T-helper 22 cell (primary cell): Measurements from ENCODE around the gene NAV2.

Source experiments
- DNase-seq: peaks from one replicate; pipeline ENCODE4 v3.0.0-alpha.2; 2020; ENCODE audit warnings: low read depth

Gene NAV2

DNA sequence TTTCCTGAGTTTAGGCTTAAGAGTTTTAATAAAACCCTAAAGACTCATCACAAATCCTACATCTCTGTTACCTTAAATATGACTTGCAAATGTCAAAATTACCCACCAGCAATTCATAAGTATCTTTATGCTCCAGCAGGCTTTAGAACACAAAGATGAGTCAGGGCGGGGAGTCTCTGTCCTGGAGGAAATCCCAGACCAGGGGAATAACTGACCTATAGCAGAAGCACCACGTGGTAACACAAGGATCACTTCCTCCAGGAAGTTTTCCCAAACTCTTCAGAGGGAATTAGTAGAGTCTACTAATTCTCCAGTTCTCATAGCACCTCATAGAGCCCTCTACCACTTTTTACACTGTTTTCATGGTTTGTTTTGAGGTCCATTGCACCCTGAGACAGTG, 217.0 kb downstream of the NAV2 start:
- DNase-seq, result no peak

- DNase-seq, result no peak
Observed at GRCh38 chr11:19931141-19931770, 218.6 kb downstream of the NAV2 start.

- no peak for DNase-seq
Observed at GRCh38 chr11:19931771-19932369, 219.2 kb downstream of the NAV2 start.

DNA sequence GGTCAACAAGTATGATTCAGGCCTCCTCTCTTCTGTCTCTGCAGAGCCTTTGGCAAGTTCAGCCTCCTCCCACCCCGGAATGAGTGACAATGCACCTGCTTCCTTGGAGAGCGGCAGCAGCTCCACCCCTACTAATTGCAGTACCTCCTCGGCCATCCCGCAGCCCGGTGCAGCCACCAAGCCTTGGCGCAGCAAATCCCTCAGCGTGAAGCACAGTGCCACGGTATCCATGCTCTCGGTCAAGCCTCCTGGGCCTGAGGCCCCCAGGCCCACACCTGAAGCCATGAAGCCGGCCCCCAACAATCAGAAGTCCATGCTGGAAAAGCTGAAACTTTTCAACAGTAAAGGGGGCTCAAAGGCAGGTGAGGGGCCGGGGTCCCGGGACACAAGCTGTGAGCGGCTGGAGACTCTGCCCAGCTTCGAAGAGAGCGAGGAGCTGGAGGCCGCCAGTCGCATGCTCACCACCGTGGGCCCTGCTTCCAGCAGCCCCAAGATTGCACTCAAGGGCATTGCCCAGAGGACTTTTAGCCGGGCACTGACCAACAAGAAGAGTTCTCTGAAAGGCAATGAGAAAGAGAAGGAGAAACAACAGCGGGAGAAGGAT, 220.6 kb downstream of the NAV2 start:
- no peak for DNase-seq

DNA sequence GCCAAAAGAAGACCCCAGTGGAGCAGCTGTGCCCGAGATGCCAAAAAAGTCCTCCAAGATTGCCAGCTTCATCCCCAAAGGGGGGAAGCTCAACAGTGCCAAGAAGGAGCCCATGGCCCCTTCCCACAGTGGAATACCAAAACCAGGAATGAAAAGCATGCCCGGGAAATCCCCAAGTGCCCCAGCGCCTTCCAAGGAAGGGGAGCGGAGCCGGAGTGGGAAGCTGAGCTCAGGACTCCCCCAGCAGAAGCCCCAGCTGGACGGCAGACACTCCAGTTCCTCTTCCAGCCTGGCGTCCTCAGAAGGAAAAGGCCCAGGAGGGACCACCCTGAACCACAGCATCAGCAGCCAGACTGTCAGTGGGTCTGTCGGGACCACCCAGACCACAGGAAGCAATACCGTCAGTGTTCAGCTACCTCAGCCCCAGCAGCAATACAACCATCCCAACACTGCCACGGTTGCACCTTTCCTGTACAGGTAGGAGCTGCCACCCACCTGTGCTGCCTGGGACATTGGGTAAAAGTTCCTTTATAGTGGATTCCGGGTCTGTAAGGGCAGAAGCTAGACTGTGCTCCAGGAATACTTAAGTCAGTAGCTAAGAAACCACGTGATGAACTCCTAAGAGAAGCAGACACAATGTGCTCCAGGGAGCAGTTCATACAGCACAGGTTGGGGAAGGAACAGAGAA, 221.3 kb downstream of the NAV2 start:
- DNase-seq, result no peak

GRCh38 chr11:19934828-19935259, 222.2 kb downstream of the NAV2 start:
- no peak for DNase-seq

DNA sequence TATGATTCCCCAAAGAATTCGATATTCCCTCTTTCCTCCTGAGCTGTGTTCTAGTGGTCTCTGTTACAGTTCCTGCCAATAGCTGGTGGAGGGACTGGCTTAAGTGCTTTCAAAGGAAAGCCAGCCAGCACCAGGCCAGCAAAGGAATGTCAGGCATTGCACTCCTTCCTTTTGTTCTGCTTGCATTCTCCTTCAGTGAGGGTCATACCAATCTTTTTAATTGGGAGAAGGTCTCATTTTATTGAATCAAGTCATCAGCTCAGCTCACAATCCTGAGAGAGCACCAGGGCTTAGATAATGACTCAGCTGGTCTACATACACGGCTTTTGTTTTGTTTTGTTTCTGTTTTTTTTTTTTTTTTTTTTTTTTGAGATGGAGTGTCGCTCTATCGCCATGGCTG, 222.9 kb downstream of the NAV2 start:
- DNase-seq, result no peak

DNA sequence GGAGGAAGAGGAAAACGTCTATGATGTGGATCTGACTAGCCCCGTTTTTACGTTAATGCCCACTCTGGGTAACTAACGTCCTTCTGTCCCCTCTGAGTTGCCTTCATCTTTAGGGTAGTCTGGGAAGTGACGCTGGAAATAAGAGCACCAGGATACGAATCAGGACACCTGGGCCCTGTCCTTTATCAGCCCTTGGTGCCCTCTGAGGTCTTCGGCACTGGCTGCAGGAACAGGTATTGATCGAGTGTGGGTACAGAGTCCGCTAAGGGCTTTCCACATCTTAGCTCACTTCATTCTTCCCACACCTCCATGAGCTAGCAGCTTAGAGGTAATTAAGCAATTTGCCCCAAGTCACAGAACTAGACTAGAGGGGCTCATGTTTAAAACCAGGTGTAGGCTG, 223.8 kb downstream of the NAV2 start:
- DNase-seq, result no peak

GRCh38 chr11:19938169-19938856, 225.7 kb downstream of the NAV2 start:
- no peak for DNase-seq

DNA sequence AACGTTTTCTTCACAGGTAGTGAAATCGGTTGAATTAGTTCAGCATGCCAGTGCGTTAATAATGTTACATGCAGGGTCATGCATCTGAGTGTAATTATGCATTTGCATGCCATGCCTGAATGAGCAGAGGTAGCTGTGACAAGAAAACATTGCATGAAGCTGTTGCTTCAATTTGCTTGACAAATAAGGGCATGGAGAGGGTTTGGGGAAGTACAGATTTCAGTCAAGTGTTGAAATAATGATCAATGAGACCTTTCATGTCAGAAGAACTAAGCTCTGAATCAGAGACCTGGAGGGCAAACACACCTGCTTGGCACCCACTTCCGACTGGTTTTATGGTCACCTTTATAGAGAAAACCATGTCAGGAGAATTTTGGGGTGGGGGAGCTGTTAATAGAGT, 226.2 kb downstream of the NAV2 start:
- DNase-seq, result no peak

- DNase-seq, result no peak
Observed at GRCh38 chr11:19939415-19939929, 226.8 kb downstream of the NAV2 start.

- DNase-seq, result no peak
Observed at GRCh38 chr11:19940831-19941230, 228.2 kb downstream of the NAV2 start.

- no peak for DNase-seq
Observed at GRCh38 chr11:19946681-19947080, 234.0 kb downstream of the NAV2 start.

- no peak for DNase-seq
Observed at GRCh38 chr11:19947537-19948114, 235.0 kb downstream of the NAV2 start.

DNA sequence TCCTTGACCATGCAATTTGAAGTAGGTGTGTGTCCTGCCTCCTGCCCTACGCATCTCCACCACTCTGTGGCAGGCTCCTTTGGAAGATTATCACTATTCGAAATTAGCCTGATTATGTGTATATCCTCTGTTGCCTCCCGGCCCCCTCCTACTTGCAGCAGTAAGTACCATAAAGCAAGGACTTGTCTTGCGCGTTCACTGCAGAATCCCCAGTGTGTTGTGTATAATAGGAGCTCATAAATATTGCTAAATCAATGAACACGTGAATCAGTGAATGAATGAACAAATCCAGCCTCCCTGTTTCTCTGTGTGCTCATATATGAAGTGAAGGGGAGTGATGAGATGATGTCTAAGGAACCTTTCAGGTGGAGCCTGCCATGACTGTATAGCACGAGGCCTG, 237.0 kb downstream of the NAV2 start:
- DNase-seq, result no peak

GRCh38 chr11:19951558-19952115, 239.0 kb downstream of the NAV2 start:
- no peak for DNase-seq

- no peak for DNase-seq
Observed at GRCh38 chr11:19952116-19952605, 239.5 kb downstream of the NAV2 start.

DNA sequence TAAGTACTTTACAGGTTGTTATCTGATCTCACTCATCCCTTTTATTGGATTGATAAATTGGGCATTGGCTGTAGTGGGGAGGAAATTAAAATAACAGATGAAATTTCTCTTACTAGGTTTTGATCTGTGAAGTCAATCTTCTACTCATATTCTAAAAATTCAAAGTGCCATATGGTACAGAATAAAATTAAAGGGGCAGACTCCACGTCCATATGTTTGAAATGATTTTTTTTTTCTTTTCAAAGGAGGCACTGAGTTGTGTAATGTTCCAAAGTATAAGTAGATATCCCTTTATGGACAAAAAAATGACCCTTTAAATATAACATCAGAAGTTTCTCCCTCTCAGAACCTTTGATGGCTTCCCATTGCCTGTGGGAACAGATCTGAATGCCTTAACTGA, 240.3 kb downstream of the NAV2 start:
- DNase-seq, result no peak

DNA sequence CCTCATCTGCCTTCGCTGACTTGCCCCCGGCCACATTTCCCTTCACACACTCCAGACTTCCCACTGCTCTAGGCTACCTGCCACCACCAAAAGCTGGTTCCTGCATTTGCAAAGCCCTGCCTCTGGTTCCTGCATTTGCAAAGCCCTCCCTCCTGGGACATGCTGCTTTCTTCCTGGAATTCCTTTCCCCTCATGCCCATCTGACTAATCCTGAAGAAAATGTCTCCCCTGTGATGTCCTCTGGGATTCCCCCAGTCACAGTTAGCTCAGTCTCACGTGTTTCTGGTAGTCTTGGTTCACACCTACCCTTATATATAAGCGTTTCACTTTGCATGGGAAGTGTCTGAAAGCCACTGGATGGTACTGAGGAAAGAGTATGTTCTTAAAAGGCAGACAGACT, 240.7 kb downstream of the NAV2 start:
- no peak for DNase-seq

DNA sequence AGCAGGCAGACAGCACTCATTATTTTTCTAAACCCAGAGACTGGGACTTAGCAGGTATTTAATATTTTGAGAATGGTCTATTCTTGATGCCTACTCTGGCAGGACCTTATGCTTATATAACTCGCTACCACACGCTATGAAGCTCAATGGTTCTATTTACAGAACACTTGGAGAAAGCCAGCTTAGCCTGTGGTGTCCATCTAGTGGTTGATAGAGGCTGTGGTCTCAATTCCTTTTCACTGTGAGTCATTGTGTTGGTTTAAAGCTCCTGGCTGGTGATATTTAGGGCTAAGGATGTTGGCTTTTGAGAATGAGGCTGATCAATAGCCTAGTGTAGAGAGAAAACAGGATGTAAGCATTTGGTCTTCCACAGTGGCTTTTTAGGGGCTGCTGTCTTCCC, 241.3 kb downstream of the NAV2 start:
- no peak for DNase-seq

- no peak for DNase-seq
Observed at GRCh38 chr11:19954899-19955298, 242.3 kb downstream of the NAV2 start.
